CD8-positive, alpha-beta memory T cell (primary cell): ENCODE results near the gene ANO10. TPM values are rescaled to one million over a fixed set of nuclear protein-coding genes. Genes with fewer than 3 reads are reported as not detected.
"Not testable (repeated sequence)": the region's sequence is repeated elsewhere in the genome, so short reads cannot be mapped to it uniquely, and the experiment has no call there.

ENCODE experiments used
- CTCF ChIA-PET: fragments of 350-600 bp; sonication (Branson Sonifier 250); formaldehyde crosslinking; loops from one replicate; lab custom pipeline; 2021; ENCODE audit warnings: antibody characterized with exemption; lab: Charles Lee
- POLR2A ChIA-PET: fragments of 350-600 bp; sonication (Branson Sonifier 250); formaldehyde crosslinking; loops from one replicate; lab custom pipeline; 2021; ENCODE audit warnings: antibody characterized with exemption; lab: Charles Lee
- DNase-seq, 5 donors: peaks; one replicate each; pipeline versions ENCODE4 v3.0.0 to v3.0.0-alpha.2; 2020 to 2022; ENCODE audit warnings: mixed read lengths in 1 of 5
- H3K27ac ChIP-seq: one replicate; pipeline ENCODE4 v1.7.0; 2013; ENCODE audit warnings: low read depth, mild to moderate bottlenecking, low read length, moderate library complexity
- H3K27me3 ChIP-seq: 2 replicates; pipeline ENCODE4 v1.7.0; 2013; ENCODE audit warnings: low read length, mild to moderate bottlenecking; ENCODE audit not compliant: insufficient read depth, poor library complexity, severe bottlenecking
- H3K36me3 ChIP-seq: 2 replicates; pipeline ENCODE4 v1.7.0; 2013; ENCODE audit warnings: mild to moderate bottlenecking, low read length, moderate library complexity; ENCODE audit not compliant: insufficient read depth
- H3K4me1 ChIP-seq: 2 replicates; pipeline ENCODE4 v1.7.0; 2013; ENCODE audit warnings: mild to moderate bottlenecking, low read length, moderate library complexity; ENCODE audit not compliant: insufficient read depth
- H3K4me3 ChIP-seq: 2 replicates; pipeline ENCODE4 v1.7.0; 2013; ENCODE audit warnings: mild to moderate bottlenecking, low read length
- H3K9me3 ChIP-seq: 2 replicates; pipeline ENCODE4 v1.7.0; 2013; ENCODE audit warnings: mild to moderate bottlenecking, low read length
- H3K27ac Mint-ChIP-seq, 8 donors: one replicate each; pipeline ENCODE4 v1.8.0; 2020 to 2021; ENCODE audit warnings: mixed read lengths in 8 of 8, mild to moderate bottlenecking in 6 of 8, inconsistent platforms in 3 of 8, moderate library complexity in 3 of 8
- H3K27me3 Mint-ChIP-seq, 2 donors: one replicate each; pipeline ENCODE4 v1.8.0; 2020 to 2021; ENCODE audit warnings: mixed read lengths in 2 of 2, mild to moderate bottlenecking in 1 of 2, moderate library complexity in 1 of 2
- H3K36me3 Mint-ChIP-seq, 3 donors: one replicate each; pipeline ENCODE4 v1.8.0; 2020 to 2021; ENCODE audit warnings: mixed read lengths in 3 of 3, inconsistent platforms in 1 of 3, mild to moderate bottlenecking in 1 of 3
- H3K4me1 Mint-ChIP-seq, 3 donors: one replicate each; pipeline ENCODE4 v1.8.0; 2020 to 2021; ENCODE audit warnings: mixed read lengths in 3 of 3, inconsistent platforms in 1 of 3, mild to moderate bottlenecking in 1 of 3
- H3K4me3 Mint-ChIP-seq, 7 donors: one replicate each; pipeline ENCODE4 v1.8.0; 2020 to 2021; ENCODE audit warnings: mixed read lengths in 7 of 7, mild to moderate bottlenecking in 6 of 7, moderate library complexity in 4 of 7, inconsistent platforms in 2 of 7
- H3K9me3 Mint-ChIP-seq, 5 donors: one replicate each; pipeline ENCODE4 v1.8.0; 2020 to 2022; ENCODE audit warnings: mixed read lengths in 5 of 5, mild to moderate bottlenecking in 3 of 5, moderate library complexity in 2 of 5, inconsistent platforms in 1 of 5
- polyA plus RNA-seq: library from polyadenylated mRNA; unstranded; fragments of 300-500 nt; fragmentation: Illumina TruSeq; gene quantifications from one replicate; pipeline ENCODE4 v1.2.3, GENCODE V29; 2021
- total RNA-seq, 2 experiments: library from RNA; stranded (reverse); gene quantifications; one replicate each; pipeline ENCODE4 v1.2.3, GENCODE V29; 2021

The ANO10 gene
- total and polyA plus RNA-seq, 3 experiments from 2014 or later: 8.1 to 12.3 (median 9.1) TPM

GRCh38 chr3:43477600-43477999 lies 144.2 kb downstream of the ANO10 start:
- H3K36me3 Mint-ChIP-seq: peaks cover 5 to 68% (median 9%) of the 10 kb centered on the region in 3 donors
- H3K27me3 ChIP-seq: no peaks in the 10 kb centered on the region
- H3K27ac ChIP-seq: peak overlapping the region; percentile 83
- no peaks in the 10 kb centered on the region for H3K9me3 ChIP-seq
- peaks cover 42% of the 10 kb centered on the region for H3K4me1 ChIP-seq
- peaks cover 61 to 70% (median 63%) of the 10 kb centered on the region in 3 donors for H3K4me1 Mint-ChIP-seq
- H3K27ac Mint-ChIP-seq: peak overlapping the region; percentile 92 to 99 (median 98)
- H3K27me3 Mint-ChIP-seq: no peaks in the 10 kb centered on the region
- peak overlapping the region; percentile 29 for H3K4me3 ChIP-seq
- H3K4me3 Mint-ChIP-seq: peak overlapping the region; percentile 0 to 77 (median 64)
- no peaks in the 10 kb centered on the region for H3K36me3 ChIP-seq
- ChIA-PET CTCF (interaction anchor here (0.9 kb wide), 1 partner anchor 254 kb away, joined by 3 read pairs; no protein-coding TSS in a partner anchor), POLR2A (interaction anchor here (0.9 to 3.1 kb wide), 3 partner anchors 25 to 181 kb away, joined by 3 to 12 read pairs (median 5); no protein-coding TSS in a partner anchor)
- H3K9me3 Mint-ChIP-seq: peaks cover 5 to 10% (median 9%) of the 10 kb centered on the region in 5 donors
- peak; percentile 51 to 84 (median 77) for DNase-seq

- POLR2A ChIA-PET: no interaction called here
- H3K27ac ChIP-seq: no peak overlapping the region
- H3K9me3 Mint-ChIP-seq: peaks cover 0 to 8% (median 2%) of the 10 kb centered on the region in 5 donors
- H3K4me1 ChIP-seq: peaks cover 26% of the 10 kb centered on the region
- H3K36me3 ChIP-seq: no peaks in the 10 kb centered on the region
- peaks cover 39 to 63% (median 51%) of the 10 kb centered on the region in 3 donors for H3K4me1 Mint-ChIP-seq
- H3K4me3 ChIP-seq: no peak overlapping the region
- no peaks in the 10 kb centered on the region for H3K9me3 ChIP-seq
- H3K27ac Mint-ChIP-seq: peak overlapping the region in 5 of 8 donors; percentile 1 to 84 (median 44)
- H3K4me3 Mint-ChIP-seq: no peak overlapping the region
- DNase-seq: no peak
- H3K36me3 Mint-ChIP-seq: peaks cover 2 to 44% (median 5%) of the 10 kb centered on the region in 3 donors
- H3K27me3 Mint-ChIP-seq: no peaks in the 10 kb centered on the region
- H3K27me3 ChIP-seq: no peaks in the 10 kb centered on the region
- CTCF ChIA-PET: interaction anchor here (1.2 kb wide), 1 partner anchor 313 kb away, joined by 3 read pairs; no protein-coding TSS in a partner anchor
These were observed 148.1 kb downstream of the ANO10 start for GRCh38 chr3:43473737-43474136.

GRCh38 chr3:43473244-43473643 lies 148.6 kb downstream of the ANO10 start:
- no peak overlapping the region for H3K4me3 Mint-ChIP-seq
- H3K9me3 ChIP-seq: no peaks in the 10 kb centered on the region
- no peaks in the 10 kb centered on the region for H3K27me3 Mint-ChIP-seq
- no peaks in the 10 kb centered on the region for H3K27me3 ChIP-seq
- ChIA-PET POLR2A (no interaction called here), CTCF (no interaction called here)
- H3K4me1 Mint-ChIP-seq: peaks cover 35 to 59% (median 46%) of the 10 kb centered on the region in 3 donors
- no peak for DNase-seq
- peaks cover 0 to 8% (median 2%) of the 10 kb centered on the region in 5 donors for H3K9me3 Mint-ChIP-seq
- no peaks in the 10 kb centered on the region for H3K36me3 ChIP-seq
- H3K4me3 ChIP-seq: no peak overlapping the region
- H3K4me1 ChIP-seq: peaks cover 22% of the 10 kb centered on the region
- H3K36me3 Mint-ChIP-seq: peaks cover 2 to 43% (median 3%) of the 10 kb centered on the region in 3 donors
- peak overlapping the region in 6 of 8 donors; percentile 19 to 84 (median 45) for H3K27ac Mint-ChIP-seq
- no peak overlapping the region for H3K27ac ChIP-seq

- no peak overlapping the region for H3K27ac ChIP-seq
- DNase-seq: no peak
- H3K4me3 ChIP-seq: no peak overlapping the region
- no peaks in the 10 kb centered on the region for H3K9me3 ChIP-seq
- no peak overlapping the region for H3K4me3 Mint-ChIP-seq
- H3K36me3 Mint-ChIP-seq: peaks cover 0 to 23% (median 5%) of the 10 kb centered on the region in 3 donors
- no peaks in the 10 kb centered on the region for H3K4me1 ChIP-seq
- H3K9me3 Mint-ChIP-seq: no peaks in the 10 kb centered on the region
- CTCF ChIA-PET: no interaction called here
- no peaks in the 10 kb centered on the region for H3K27me3 ChIP-seq
- POLR2A ChIA-PET: interaction anchor here (0.6 to 1.3 kb wide), 3 partner anchors 10 to 173 kb away, joined by 4 to 6 read pairs (median 5); no protein-coding TSS in a partner anchor
- no peaks in the 10 kb centered on the region for H3K27me3 Mint-ChIP-seq
- H3K36me3 ChIP-seq: no peaks in the 10 kb centered on the region
- H3K4me1 Mint-ChIP-seq: peaks cover 16 to 28% (median 24%) of the 10 kb centered on the region in 3 donors
- peak overlapping the region in 3 of 8 donors; percentile 6 to 65 (median 29) for H3K27ac Mint-ChIP-seq
These were observed 153.7 kb downstream of the ANO10 start for GRCh38 chr3:43468133-43468532.

- no peak overlapping the region for H3K4me3 Mint-ChIP-seq
- ChIA-PET CTCF (no interaction called here), POLR2A (no interaction called here)
- no peaks in the 10 kb centered on the region for H3K4me1 ChIP-seq
- peaks cover 14 to 16% (median 15%) of the 10 kb centered on the region in 3 donors for H3K4me1 Mint-ChIP-seq
- H3K36me3 Mint-ChIP-seq: peaks cover 0 to 25% (median 6%) of the 10 kb centered on the region in 3 donors
- no peak overlapping the region for H3K4me3 ChIP-seq
- H3K9me3 ChIP-seq: no peaks in the 10 kb centered on the region
- no peaks in the 10 kb centered on the region for H3K27me3 Mint-ChIP-seq
- H3K27ac Mint-ChIP-seq: no peak overlapping the region
- DNase-seq: no peak
- H3K27ac ChIP-seq: no peak overlapping the region
- peaks cover 0 to 2% (median 0%) of the 10 kb centered on the region in 5 donors for H3K9me3 Mint-ChIP-seq
- no peaks in the 10 kb centered on the region for H3K27me3 ChIP-seq
- no peaks in the 10 kb centered on the region for H3K36me3 ChIP-seq
These were observed 156.7 kb downstream of the ANO10 start for GRCh38 chr3:43465109-43465508.

GRCh38 chr3:43462566-43462965 lies 159.2 kb downstream of the ANO10 start:
- peaks cover 0 to 25% (median 9%) of the 10 kb centered on the region in 3 donors for H3K36me3 Mint-ChIP-seq
- POLR2A ChIA-PET, H3K4me1 ChIP-seq, H3K4me3 Mint-ChIP-seq, H3K4me1 Mint-ChIP-seq, H3K27ac ChIP-seq, H3K27me3 Mint-ChIP-seq, H3K9me3 ChIP-seq, DNase-seq, H3K27ac Mint-ChIP-seq, H3K27me3 ChIP-seq, CTCF ChIA-PET, H3K36me3 ChIP-seq, H3K9me3 Mint-ChIP-seq, H3K4me3 ChIP-seq: not testable (repeated sequence)

- Histone ChIP-seq H3K27me3 (no peaks in the 10 kb centered on the region), H3K27ac (no peak overlapping the region), H3K4me3 (no peak overlapping the region), H3K36me3 (no peaks in the 10 kb centered on the region), H3K9me3 (no peaks in the 10 kb centered on the region), H3K4me1 (peaks cover 10% of the 10 kb centered on the region)
- Mint-ChIP-seq H3K27ac (peak overlapping the region in 1 of 8 donors; percentile 87), H3K9me3 (peaks cover 0 to 2% (median 0%) of the 10 kb centered on the region in 5 donors), H3K4me3 (no peak overlapping the region), H3K4me1 (peaks cover 14 to 15% (median 14%) of the 10 kb centered on the region in 3 donors), H3K27me3 (peaks cover 0 to 2% of the 10 kb centered on the region in 2 donors), H3K36me3 (peaks cover 0 to 25% (median 9%) of the 10 kb centered on the region in 3 donors)
- DNase-seq: no peak
- ChIA-PET POLR2A (no interaction called here), CTCF (no interaction called here)
These were observed 160.5 kb downstream of the ANO10 start for GRCh38 chr3:43461345-43461744.

GRCh38 chr3:43457038-43457437 lies 164.8 kb downstream of the ANO10 start:
- H3K27me3 ChIP-seq, H3K9me3 ChIP-seq, H3K36me3 ChIP-seq, H3K27ac ChIP-seq, DNase-seq, POLR2A ChIA-PET, H3K9me3 Mint-ChIP-seq, CTCF ChIA-PET, H3K27me3 Mint-ChIP-seq, H3K4me1 ChIP-seq, H3K4me3 ChIP-seq: not testable (repeated sequence)
- H3K4me1 Mint-ChIP-seq: peaks cover 14 to 16% (median 16%) of the 10 kb centered on the region in 3 donors
- H3K36me3 Mint-ChIP-seq: peaks cover 0 to 12% (median 3%) of the 10 kb centered on the region in 3 donors
- peak overlapping the region in 7 of 8 donors; percentile 28 to 84 (median 63) for H3K27ac Mint-ChIP-seq
- peak overlapping the region in 1 of 7 donors; percentile 9 for H3K4me3 Mint-ChIP-seq
